GM20000 (cell line): Measurements from ENCODE around the gene TMED10.
"Not testable (repeated sequence)": the region's sequence is repeated elsewhere in the genome, so short reads cannot be mapped to it uniquely, and the experiment has no call there.

Experiments
- DNase-seq: peaks from one replicate; pipeline ENCODE4 v3.0.0; 2012; ENCODE audit warnings: low spot score
- TF ChIP-seq, protein P1 (sequence below): IDR thresholded peaks from 2 replicates; pipeline ENCODE4 v1.5.1; 2012; ENCODE audit warnings: mild to moderate bottlenecking, control low read depth; ENCODE audit errors: extremely low read depth, missing control alignments

TMED10 gene

DNA sequence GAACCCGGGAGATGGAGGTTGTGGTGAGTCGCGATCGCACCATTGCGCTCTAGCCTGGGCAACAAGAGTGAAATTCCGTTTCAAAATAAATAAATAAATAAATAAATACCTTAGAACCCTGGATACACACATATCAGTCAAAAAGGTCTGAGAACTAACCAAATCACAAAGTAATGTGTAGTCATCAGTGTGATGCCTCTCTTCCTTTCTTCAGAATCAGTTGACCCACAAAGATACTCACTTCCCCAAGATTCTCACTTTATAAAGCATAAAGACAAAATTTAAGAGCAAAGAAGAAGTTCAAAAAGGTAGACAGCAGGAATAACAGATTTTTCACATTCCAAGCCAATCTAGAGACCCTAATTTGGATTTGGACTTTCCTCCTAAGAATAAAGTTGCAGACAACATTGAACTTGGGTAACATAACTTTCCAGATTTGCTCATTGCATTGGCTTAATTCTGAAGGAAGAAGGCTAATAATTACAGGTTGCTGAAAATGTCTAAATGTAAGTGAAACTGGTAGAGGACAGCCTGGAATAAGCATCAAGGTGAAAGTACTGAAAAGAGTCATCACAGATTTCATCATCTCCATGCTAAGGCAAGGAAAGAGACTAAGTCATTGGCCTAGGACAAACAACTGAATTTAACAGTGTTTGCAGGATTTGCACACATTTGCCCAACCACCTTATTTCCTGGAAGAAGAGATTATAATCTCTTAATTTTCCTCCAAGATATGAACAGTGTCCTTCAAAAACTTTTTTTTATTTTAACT lies 17.4 kb downstream of the TMED10 start:
- peak; percentile 13 for DNase-seq
- TF ChIP-seq, protein P1, sequence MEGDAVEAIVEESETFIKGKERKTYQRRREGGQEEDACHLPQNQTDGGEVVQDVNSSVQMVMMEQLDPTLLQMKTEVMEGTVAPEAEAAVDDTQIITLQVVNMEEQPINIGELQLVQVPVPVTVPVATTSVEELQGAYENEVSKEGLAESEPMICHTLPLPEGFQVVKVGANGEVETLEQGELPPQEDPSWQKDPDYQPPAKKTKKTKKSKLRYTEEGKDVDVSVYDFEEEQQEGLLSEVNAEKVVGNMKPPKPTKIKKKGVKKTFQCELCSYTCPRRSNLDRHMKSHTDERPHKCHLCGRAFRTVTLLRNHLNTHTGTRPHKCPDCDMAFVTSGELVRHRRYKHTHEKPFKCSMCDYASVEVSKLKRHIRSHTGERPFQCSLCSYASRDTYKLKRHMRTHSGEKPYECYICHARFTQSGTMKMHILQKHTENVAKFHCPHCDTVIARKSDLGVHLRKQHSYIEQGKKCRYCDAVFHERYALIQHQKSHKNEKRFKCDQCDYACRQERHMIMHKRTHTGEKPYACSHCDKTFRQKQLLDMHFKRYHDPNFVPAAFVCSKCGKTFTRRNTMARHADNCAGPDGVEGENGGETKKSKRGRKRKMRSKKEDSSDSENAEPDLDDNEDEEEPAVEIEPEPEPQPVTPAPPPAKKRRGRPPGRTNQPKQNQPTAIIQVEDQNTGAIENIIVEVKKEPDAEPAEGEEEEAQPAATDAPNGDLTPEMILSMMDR: no peak

DNA sequence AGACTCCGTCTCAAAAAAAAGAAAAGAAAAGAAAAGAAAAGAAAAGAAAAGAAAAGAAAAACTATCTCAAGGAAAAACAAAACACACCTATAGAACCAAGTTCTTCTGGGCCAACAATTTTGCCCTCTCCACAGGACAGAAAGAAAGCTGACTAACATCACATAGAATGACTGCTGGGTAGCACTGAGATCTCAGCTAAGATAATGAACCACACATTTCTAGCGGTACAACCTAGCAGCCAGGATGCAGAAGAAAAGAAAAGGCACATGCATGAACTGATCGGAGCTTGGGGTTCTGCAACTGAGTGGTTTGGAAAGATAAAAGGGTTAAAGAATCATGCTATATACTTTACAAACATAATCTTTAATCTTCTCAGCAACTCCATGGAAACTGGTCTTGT lies 19.5 kb downstream of the TMED10 start:
- TF ChIP-seq, protein P1: no peak
- no peak for DNase-seq

DNA sequence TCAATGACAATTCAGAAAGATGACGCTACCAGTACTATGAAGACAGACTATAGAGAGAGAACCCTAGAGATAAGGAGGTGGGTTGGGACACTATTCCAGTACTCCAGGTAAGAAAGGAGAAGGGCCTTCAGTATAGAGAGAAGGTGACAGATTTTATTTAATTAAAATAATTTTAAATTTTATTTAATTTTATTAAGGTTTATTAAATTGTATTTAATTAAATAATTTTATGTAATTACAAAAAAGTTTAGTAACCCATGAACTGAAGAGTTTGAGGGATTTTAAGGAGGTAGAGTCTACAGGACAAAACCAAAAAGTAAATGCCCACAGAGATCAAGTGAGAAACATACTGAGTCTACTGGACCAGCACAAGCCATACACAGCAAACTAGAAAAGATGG lies 20.3 kb downstream of the TMED10 start:
- TF ChIP-seq, protein P1: no peak

DNA sequence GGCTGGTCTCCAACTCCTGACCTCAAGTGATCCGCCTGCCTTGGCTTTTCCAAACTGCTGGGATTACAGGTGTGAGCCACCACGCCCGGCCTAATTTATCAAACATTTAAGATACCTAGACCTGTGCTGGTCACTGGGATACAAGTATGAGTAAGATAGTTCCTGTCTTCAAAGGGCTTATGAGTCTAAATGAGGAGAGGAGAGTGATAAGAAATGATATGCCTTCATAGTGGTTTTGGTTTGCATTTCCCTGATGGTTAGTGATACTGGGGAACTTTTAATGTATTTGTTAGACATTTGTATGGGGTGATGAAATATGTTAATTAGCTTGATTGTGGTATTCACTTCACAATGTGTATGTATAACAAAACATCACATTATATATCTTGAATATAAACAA lies 21.2 kb downstream of the TMED10 start:
- no peak for DNase-seq
- TF ChIP-seq, protein P1: no peak

More for the DNA sequence above, 20.3 kb downstream of the TMED10 start:
- DNase-seq: no peak

DNA sequence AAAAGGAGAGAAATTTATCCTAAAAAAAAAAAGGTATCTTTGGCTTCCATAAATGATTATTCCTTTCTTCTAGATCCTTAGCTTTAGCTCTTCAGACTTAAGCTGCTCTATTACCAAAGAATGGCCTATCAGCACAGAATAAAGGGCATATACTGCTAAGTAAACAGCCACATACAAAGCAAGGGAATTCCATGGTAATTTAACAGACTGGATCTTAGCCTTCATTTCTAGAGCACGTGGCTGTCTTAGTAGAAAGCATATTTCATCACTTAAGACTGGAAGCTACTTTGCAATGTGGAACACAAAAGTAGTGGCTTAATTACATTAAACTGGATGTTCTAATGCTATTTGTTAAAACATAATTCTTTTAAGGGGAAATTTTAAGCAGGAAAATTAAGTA lies 23.1 kb downstream of the TMED10 start:
- DNase-seq: no peak
- TF ChIP-seq, protein P1: no peak

DNA sequence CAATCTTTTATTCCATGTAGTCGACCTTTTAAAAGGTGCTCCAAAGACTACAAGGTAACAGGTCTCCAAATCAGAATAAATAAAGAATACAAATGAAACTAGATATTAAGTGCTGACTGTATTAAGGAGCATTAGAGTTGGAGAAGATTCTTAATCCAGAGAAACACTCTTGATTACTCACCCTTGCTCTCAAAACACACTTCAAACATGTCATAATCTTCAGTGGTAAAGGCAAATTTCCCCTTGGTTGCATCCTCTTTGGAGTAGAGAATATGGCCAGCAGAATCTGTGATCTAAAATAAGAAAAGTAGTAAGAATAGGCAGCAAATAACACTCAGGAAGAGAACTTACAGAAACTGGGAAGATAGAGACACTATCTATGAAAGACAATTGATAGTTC lies 24.6 kb downstream of the TMED10 start:
- TF ChIP-seq, protein P1: no peak
- no peak for DNase-seq

DNA sequence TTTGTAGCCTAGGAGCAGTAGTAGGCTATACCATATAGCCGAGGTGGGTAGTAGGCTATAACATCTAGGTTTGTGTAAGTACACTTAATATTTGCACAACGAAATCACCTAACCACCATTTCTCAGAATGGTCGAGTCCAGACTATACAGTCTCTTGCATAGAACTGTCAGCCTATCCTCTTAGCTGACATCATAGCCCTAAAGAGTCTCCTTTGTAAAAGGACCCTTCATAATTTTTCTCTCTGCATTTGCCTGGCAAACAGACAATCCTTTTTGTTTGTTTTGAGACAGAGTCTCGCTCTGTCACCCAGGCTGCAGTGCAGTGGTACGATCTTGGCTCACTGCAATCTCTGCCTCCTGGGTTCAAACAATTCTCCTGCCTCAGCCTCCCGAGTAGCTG lies 25.8 kb downstream of the TMED10 start:
- not testable (repeated sequence) for DNase-seq

DNA sequence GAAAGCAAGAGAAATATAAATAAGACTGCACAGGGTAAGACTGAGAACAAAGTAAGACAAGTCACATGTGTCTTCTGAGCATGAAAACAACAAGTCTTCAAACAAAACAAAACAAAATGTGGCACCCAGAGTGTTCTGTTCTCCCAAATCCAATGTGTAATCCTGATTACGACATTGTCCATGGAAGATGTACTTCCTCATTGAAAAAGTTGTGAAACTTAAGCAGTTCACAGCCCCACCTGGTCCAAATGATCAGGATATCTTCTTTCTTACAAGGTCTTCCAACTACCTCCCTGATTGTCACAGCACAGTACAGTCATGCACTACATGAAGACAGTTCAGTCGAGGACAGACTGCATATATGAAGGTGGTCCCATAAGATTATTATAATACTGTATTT lies 26.3 kb downstream of the TMED10 start:
- DNase-seq: no peak
- TF ChIP-seq, protein P1: no peak
